SH-SY5Y (cell line): ENCODE measurements around the gene PRTN3.

ENCODE experiments used
- GATA2 ChIP-seq: IDR thresholded peaks from 2 replicates; pipeline ENCODE4 v1.6.1; 2011; ENCODE audit warnings: mild to moderate bottlenecking, low read depth, low read length
- GATA3 ChIP-seq: IDR thresholded peaks from 2 replicates; pipeline ENCODE4 v1.6.1; 2011; ENCODE audit warnings: low read depth, mild to moderate bottlenecking, low read length, moderate library complexity

DNA sequence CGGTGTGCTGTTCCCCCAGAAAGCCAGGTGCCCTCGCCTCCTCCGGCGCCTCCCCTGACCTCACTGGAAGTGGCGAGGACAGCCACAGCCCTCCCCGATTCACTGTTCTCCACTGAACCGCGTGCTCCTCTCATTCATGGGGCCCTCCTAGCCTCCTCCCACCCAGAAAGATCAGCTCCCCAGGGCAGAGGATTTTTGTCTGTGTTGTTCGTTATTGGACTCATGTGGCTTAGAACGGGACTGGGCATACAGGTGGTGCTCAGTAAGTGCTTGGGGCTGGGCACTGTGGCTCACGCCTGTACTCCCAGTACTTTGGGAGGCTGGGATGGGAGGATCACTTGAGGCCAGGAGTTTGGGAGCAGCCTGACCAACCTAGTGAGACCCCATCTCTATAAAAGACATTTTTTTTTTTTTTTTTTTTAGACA is 3.8 kb downstream of the PRTN3 start:
- TF ChIP-seq GATA2: no peak
- TF ChIP-seq GATA3: no peak
